ENCODE data around the gene NPC2.

GRCh38 chr14:74510959-74511409 is 17.9 kb upstream of the NPC2 start:
- TF ChIP-seq POLR2A (IDR thresholded peaks at IDR 0.05; ENCODE audit: low read length) (no peak), GATA1 (IDR thresholded peaks at IDR 0.05; ENCODE audit: low read depth, low read length) (no peak)

All from erythroblast (primary cell).